Measurements from ENCODE around the gene FIBCD1.

- TF ChIP-seq HDGF (IDR thresholded peaks at IDR 0.05; ENCODE audit: borderline replicate concordance) (no peak), CTBP1 (IDR thresholded peaks at IDR 0.05; ENCODE audit: borderline replicate concordance) (no peak), L3MBTL2 (conservative IDR thresholded peaks at IDR 0.05) (no peak), SP1 (IDR thresholded peaks at IDR 0.05) (no peak), ELF4 (IDR thresholded peaks at IDR 0.05) (no peak), ZNF384 (IDR thresholded peaks at IDR 0.05) (no peak), LEF1 (IDR thresholded peaks at IDR 0.05; ENCODE audit: borderline replicate concordance) (no peak), FOXM1 (IDR thresholded peaks at IDR 0.05; ENCODE audit: borderline replicate concordance) (no peak), FOXA1 (IDR thresholded peaks at IDR 0.05) (no peak), ARNT (IDR thresholded peaks at IDR 0.05) (no peak), BHLHE40 (IDR thresholded peaks at IDR 0.05; ENCODE audit: borderline replicate concordance) (no peak), FOXK2 (IDR thresholded peaks at IDR 0.05) (no peak), PKNOX1 (IDR thresholded peaks at IDR 0.05) (no peak)
Observed at GRCh38 chr9:130970052-130970451, 31.0 kb upstream of the FIBCD1 start.
